WTC11 (cell line): Measurements from ENCODE around the gene ILDR2. TPM values are rescaled to one million over a fixed set of nuclear protein-coding genes. Genes with fewer than 3 reads are reported as not detected.
A peak's percentile ranks its signal among the peaks of the same experiment; 100 is the strongest.

ENCODE experiments used
- ATAC-seq: fragments of 200-7000 bp; cut with Tn5 transposase; 2 replicates; pipeline ENCODE4 v1.10.0; 2021; ENCODE audit warnings: mild to moderate bottlenecking, moderate library complexity
- Bru-seq: library from RNA; stranded (reverse); fragments of 400-500 nt; gene quantifications from one replicate; lab custom pipeline; 2021; lab: Mats Ljungman, UMichigan
- CTCF ChIA-PET: fragments of 300-600 bp; sonication (Branson Sonifier 250); formaldehyde crosslinking; loops from one replicate; lab custom pipeline; 2021; ENCODE audit warnings: antibody characterized with exemption; lab: Charles Lee
- POLR2A ChIA-PET: fragments of 350-600 bp; sonication (Branson Sonifier 250); formaldehyde crosslinking; loops from one replicate; lab custom pipeline; 2021; ENCODE audit warnings: antibody characterized with exemption; lab: Charles Lee
- DNase-seq: peaks from one replicate; pipeline ENCODE4 v3.0.0; 2021; ENCODE audit warnings: low spot score
- H3K27ac Mint-ChIP-seq: 2 replicates; pipeline ENCODE4 v1.8.0; 2021; ENCODE audit warnings: mixed read lengths
- H3K27me3 Mint-ChIP-seq: 2 replicates; pipeline ENCODE4 v1.8.0; 2021; ENCODE audit warnings: low read depth, mild to moderate bottlenecking, moderate library complexity, mixed read lengths
- H3K36me3 Mint-ChIP-seq: 2 replicates; pipeline ENCODE4 v1.8.0; 2021; ENCODE audit warnings: mixed read lengths
- H3K4me1 Mint-ChIP-seq: 2 replicates; pipeline ENCODE4 v1.8.0; 2022; ENCODE audit warnings: mixed read lengths
- H3K4me3 Mint-ChIP-seq: 2 replicates; pipeline ENCODE4 v1.8.0; 2021; ENCODE audit warnings: mild to moderate bottlenecking, moderate library complexity, mixed read lengths
- H3K9me3 Mint-ChIP-seq: 2 replicates; pipeline ENCODE4 v1.8.0; 2021; ENCODE audit warnings: mixed read lengths
- ARID4B ChIP-seq: sonication (generic); formaldehyde crosslinking; IDR thresholded peaks from 2 replicates; pipeline ENCODE4 v1.8.0; 2023; ENCODE audit warnings: missing genetic modification reagents, mild to moderate bottlenecking, borderline replicate concordance
- ELF4 ChIP-seq: sonication (generic); formaldehyde crosslinking; IDR thresholded peaks from 2 replicates; pipeline ENCODE4 v1.8.1; 2022; ENCODE audit warnings: low read depth, mild to moderate bottlenecking, moderate library complexity, missing genetic modification reagents
- FOXJ3 ChIP-seq: sonication (generic); formaldehyde crosslinking; IDR thresholded peaks from 2 replicates; pipeline ENCODE4 v1.9.0; 2021; ENCODE audit warnings: missing genetic modification reagents, mild to moderate bottlenecking, borderline replicate concordance
- FOXK1 ChIP-seq: sonication (generic); formaldehyde crosslinking; IDR thresholded peaks from 2 replicates; pipeline ENCODE4 v1.8.0; 2022; ENCODE audit warnings: mild to moderate bottlenecking, moderate library complexity, missing genetic modification reagents
- FOXP1 ChIP-seq: sonication (generic); formaldehyde crosslinking; IDR thresholded peaks from 2 replicates; pipeline ENCODE4 v1.8.0; 2022; ENCODE audit warnings: missing genetic modification reagents, mild to moderate bottlenecking, moderate library complexity, borderline replicate concordance
- JUN ChIP-seq: sonication (generic); formaldehyde crosslinking; IDR thresholded peaks from 2 replicates; pipeline ENCODE4 v1.8.0; 2023; ENCODE audit warnings: mild to moderate bottlenecking, missing genetic modification reagents
- NFATC4 ChIP-seq: fragments of 250-450 bp; sonication (Bioruptor Pico); IDR thresholded peaks from 2 replicates; pipeline ENCODE4 v1.9.0; 2021; ENCODE audit warnings: mild to moderate bottlenecking
- NFE2L1 ChIP-seq: sonication (generic); formaldehyde crosslinking; IDR thresholded peaks from 2 replicates; pipeline ENCODE4 v1.8.1; 2023; ENCODE audit warnings: missing genetic modification reagents
- NR2C2 ChIP-seq: sonication (generic); formaldehyde crosslinking; IDR thresholded peaks from 2 replicates; pipeline ENCODE4 v1.8.0; 2022; ENCODE audit warnings: mild to moderate bottlenecking, missing genetic modification reagents
- USF2 ChIP-seq: sonication (generic); formaldehyde crosslinking; IDR thresholded peaks from 2 replicates; pipeline ENCODE4 v1.8.1; 2023; ENCODE audit warnings: mild to moderate bottlenecking, missing genetic modification reagents, moderate library complexity
- ZNF219 ChIP-seq: sonication (generic); formaldehyde crosslinking; IDR thresholded peaks from 2 replicates; pipeline ENCODE4 v1.8.0; 2023; ENCODE audit warnings: missing genetic modification reagents, mild to moderate bottlenecking, borderline replicate concordance
- ZNF263 ChIP-seq: sonication (generic); formaldehyde crosslinking; IDR thresholded peaks from 2 replicates; pipeline ENCODE4 v1.8.1; 2022; ENCODE audit warnings: low read depth, mild to moderate bottlenecking, moderate library complexity, missing genetic modification reagents
- ZNF416 ChIP-seq: fragments of 250-450 bp; sonication (Bioruptor Pico); IDR thresholded peaks from 2 replicates; pipeline ENCODE4 v1.9.0; 2021; ENCODE audit warnings: mild to moderate bottlenecking, inconsistent platforms
- ZNF532 ChIP-seq: fragments of 250-450 bp; sonication (Bioruptor Pico); IDR thresholded peaks from 2 replicates; pipeline ENCODE4 v1.9.0; 2021; ENCODE audit warnings: mild to moderate bottlenecking, borderline replicate concordance
- ZNF671 ChIP-seq: fragments of 250-450 bp; sonication (Bioruptor Pico); IDR thresholded peaks from 2 replicates; pipeline ENCODE4 v1.8.0; 2021; ENCODE audit warnings: mild to moderate bottlenecking
- long read RNA-seq, 3 experiments: library from RNA in 1 of 3; library from capped mRNA in 1 of 3; library from polyadenylated mRNA in 1 of 3; unstranded in 2 of 3; stranded (forward) in 1 of 3; transcript quantifications; one replicate each; pipeline ENCODE4 v2.0.0, GENCODE V29; 2021
- total RNA-seq: library from RNA; stranded (reverse); gene quantifications from 3 replicates; pipeline ENCODE4 v1.2.3, GENCODE V29; 2021
- TF ChIP-seq, protein P1 (sequence below): sonication (generic); formaldehyde crosslinking; IDR thresholded peaks from 2 replicates; pipeline ENCODE4 v1.8.0; 2022; ENCODE audit warnings: mild to moderate bottlenecking, missing genetic modification reagents
- TF ChIP-seq, protein P2 (sequence below): sonication (generic); formaldehyde crosslinking; IDR thresholded peaks from 2 replicates; pipeline ENCODE4 v1.8.0; 2022; ENCODE audit warnings: mild to moderate bottlenecking, missing genetic modification reagents
- TF ChIP-seq, protein P3 (sequence below): fragments of 200-600 bp; IDR thresholded peaks from 2 replicates; pipeline ENCODE4 v1.8.0; 2022; ENCODE audit warnings: antibody characterized with exemption

The ILDR2 gene
- total RNA-seq (0.89 to 1.8 TPM (median 1.6 TPM) in 3 replicates), Bru-seq, nascent RNA (percentile 17 among the genes with signal in this experiment)
- long read RNA-seq, experiment 1, partial matches to known transcripts, result 2 of 5 reads
- long read RNA-seq, experiment 1, other reads (novel, unspliced or antisense), result 3 of 5 reads
- long read RNA-seq, experiment 2, result 0 reads
- long read RNA-seq, experiment 3, result 0 reads

DNA sequence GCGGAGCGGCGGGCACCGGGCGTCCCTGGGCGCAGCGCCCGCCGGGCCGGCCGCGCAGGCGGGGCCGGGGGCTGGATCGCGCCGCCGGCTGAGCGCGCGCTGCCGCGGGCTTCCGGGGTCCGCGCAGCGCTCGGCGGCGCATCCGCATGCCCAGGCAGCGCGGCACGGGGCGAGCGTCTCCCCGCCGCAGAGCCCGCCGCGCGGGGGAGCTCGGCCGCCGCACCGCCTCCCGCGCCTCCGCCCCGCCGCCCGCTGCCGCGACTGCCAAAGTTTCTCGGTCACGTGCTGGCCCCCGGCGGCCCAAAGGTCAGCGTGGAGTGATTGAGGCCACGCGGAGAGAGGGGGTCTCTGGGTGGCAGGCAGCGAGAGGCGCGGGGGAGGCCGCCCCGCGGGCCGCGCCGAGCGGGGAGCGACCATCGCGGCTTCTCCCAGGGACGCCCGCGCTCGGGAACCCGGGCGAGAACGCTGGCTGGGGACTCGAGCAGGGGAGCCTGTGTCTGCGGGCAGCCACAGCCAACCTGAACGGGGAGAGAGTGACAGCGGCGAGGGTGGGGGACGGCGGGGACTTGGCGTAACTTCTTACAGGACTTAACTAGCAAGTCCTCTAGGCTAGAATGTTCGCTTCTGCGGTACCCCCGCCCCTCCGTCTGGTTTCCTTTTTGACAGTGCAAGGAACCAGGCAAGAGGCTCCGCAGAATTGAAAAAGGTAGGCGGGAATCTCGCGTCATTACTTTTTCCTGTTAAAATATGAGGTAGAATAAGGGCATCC lies at the start of gene ILDR2:
ILDR2 (minus strand) TSS at position 180 of the 769 bp plus-strand sequence. CDS start 272 bp downstream, outside the sequence.
- Mint-ChIP-seq H3K36me3 (no peaks in the 10 kb centered on the region), H3K4me1 (peaks cover 24% of the 10 kb centered on the region), H3K27me3 (peaks cover 87% of the 10 kb centered on the region), H3K4me3 (peak within 1 kb of the TSS; percentile 75), H3K27ac (no peak within 1 kb of the TSS), H3K9me3 (no peaks in the 10 kb centered on the region)
- TF ChIP-seq ZNF219 (CRISPR knock-in tag), result no peak
- TF ChIP-seq, protein P1, sequence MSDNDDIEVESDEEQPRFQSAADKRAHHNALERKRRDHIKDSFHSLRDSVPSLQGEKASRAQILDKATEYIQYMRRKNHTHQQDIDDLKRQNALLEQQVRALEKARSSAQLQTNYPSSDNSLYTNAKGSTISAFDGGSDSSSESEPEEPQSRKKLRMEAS (CRISPR knock-in tag), result 0 out of 2 replicates have a peak, but pooled peaks have one; percentile 18
- peak; percentile 25; the same call in 1 of the 2 replicates for TF ChIP-seq FOXP1 (CRISPR knock-in tag)
- TF ChIP-seq, protein P2, sequence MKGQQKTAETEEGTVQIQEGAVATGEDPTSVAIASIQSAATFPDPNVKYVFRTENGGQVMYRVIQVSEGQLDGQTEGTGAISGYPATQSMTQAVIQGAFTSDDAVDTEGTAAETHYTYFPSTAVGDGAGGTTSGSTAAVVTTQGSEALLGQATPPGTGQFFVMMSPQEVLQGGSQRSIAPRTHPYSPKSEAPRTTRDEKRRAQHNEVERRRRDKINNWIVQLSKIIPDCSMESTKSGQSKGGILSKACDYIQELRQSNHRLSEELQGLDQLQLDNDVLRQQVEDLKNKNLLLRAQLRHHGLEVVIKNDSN (CRISPR knock-in tag), result peak; percentile 76
- 0 out of 2 replicates have a peak, but pooled peaks have one; percentile 18 for TF ChIP-seq JUN (CRISPR knock-in tag)
- TF ChIP-seq ZNF416, result no peak
- no peak for TF ChIP-seq FOXJ3 (CRISPR knock-in tag)
- TF ChIP-seq ZNF532 (CRISPR knock-in tag), result no peak
- TF ChIP-seq NFE2L1, result no peak
- peak; percentile 30; the same call in 1 of the 2 replicates for TF ChIP-seq ARID4B (CRISPR knock-in tag)
- TF ChIP-seq ZNF671 (CRISPR knock-in tag), result no peak
- TF ChIP-seq NR2C2 (CRISPR knock-in tag), result no peak
- TF ChIP-seq FOXK1, result no peak
- TF ChIP-seq, protein P3, sequence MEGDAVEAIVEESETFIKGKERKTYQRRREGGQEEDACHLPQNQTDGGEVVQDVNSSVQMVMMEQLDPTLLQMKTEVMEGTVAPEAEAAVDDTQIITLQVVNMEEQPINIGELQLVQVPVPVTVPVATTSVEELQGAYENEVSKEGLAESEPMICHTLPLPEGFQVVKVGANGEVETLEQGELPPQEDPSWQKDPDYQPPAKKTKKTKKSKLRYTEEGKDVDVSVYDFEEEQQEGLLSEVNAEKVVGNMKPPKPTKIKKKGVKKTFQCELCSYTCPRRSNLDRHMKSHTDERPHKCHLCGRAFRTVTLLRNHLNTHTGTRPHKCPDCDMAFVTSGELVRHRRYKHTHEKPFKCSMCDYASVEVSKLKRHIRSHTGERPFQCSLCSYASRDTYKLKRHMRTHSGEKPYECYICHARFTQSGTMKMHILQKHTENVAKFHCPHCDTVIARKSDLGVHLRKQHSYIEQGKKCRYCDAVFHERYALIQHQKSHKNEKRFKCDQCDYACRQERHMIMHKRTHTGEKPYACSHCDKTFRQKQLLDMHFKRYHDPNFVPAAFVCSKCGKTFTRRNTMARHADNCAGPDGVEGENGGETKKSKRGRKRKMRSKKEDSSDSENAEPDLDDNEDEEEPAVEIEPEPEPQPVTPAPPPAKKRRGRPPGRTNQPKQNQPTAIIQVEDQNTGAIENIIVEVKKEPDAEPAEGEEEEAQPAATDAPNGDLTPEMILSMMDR, result no peak
- peak; percentile 87 for TF ChIP-seq USF2 (CRISPR knock-in tag)
- no peak for TF ChIP-seq NFATC4 (CRISPR knock-in tag)
- TF ChIP-seq ELF4, result no peak
- no peak for TF ChIP-seq ZNF263
- DNase-seq (peak; percentile 68), ATAC-seq (peak; percentile 77)
- ChIA-PET POLR2A (no interaction called here), CTCF (interaction anchor here (1.0 to 1.7 kb wide), 3 partner anchors 65 to 84 kb away, joined by 4 to 6 read pairs (median 4); no protein-coding TSS in a partner anchor)
